Measurements from ENCODE around the gene RABL3. TPM values are rescaled to one million over a fixed set of nuclear protein-coding genes. Genes with fewer than 3 reads are reported as not detected.

RABL3 gene
- total and polyA plus RNA-seq, 2 of the 13 experiments (the other 11 are each of a cell fraction or from before 2014, with no cell fraction given) = 4.8 to 31.9 TPM

- ATAC-seq (no peak), DNase-seq (ENCODE audit: low spot score) (no peak), FAIRE-seq (no peak)
- H3K4me1 ChIP-seq (ENCODE audit: insufficient read depth, low read length) = no peaks in the 10 kb centered on the region
- no peak overlapping the region for H2AFZ ChIP-seq (ENCODE audit: low read length)
- CTCF ChIA-PET (ENCODE audit: low intra/inter-chr PET ratio, low total read pairs) = no interaction called here
- peaks cover 5 to 34% of the 10 kb centered on the region in 2 experiments; a peak in 4 of 5 replicates for H3K36me3 ChIP-seq (replicated peaks in 1 of 2; ENCODE audit: control insufficient read depth in 1 of 2, insufficient read depth in 2 of 2, low read length in 2 of 2)
- H3K9ac ChIP-seq (ENCODE audit: insufficient read depth, low read depth, low read length) = no peak overlapping the region
- BruUV-seq (replicated peaks) = no TSS peak
- intact Hi-C loops (cut with micrococcal nuclease; ENCODE audit: unreplicated experiment) (no loop called here), in situ Hi-C loops (cut with HindIII; ENCODE audit: extremely low pct_ligation_motif_present, low pct_unique_long_range_greater_than_20kb) (no loop called here)
- H3K27ac ChIP-seq (ENCODE audit: extremely low read length, insufficient read depth, low read length) = no peak overlapping the region
- POLR2A ChIA-PET = no interaction called here
- no peaks in the 10 kb centered on the region for H3K27me3 ChIP-seq (ENCODE audit: control insufficient read depth in 1 of 2, insufficient read depth in 2 of 2, low read length in 2 of 2)
- no peak for TF ChIP-seq HDAC1 (CRISPR knock-in tag; IDR thresholded peaks at IDR 0.05)
- no peak for TF ChIP-seq FOXC1 (CRISPR knock-in tag; IDR thresholded peaks at IDR 0.05; ENCODE audit: borderline replicate concordance)
- no peak for TF ChIP-seq MNT (IDR thresholded peaks at IDR 0.05)
- TF ChIP-seq BATF2 (CRISPR knock-in tag; IDR thresholded peaks at IDR 0.05) = no peak
- no peak for TF ChIP-seq ZFP90 (CRISPR knock-in tag; IDR thresholded peaks at IDR 0.05; ENCODE audit: borderline replicate concordance)
- no peak for TF ChIP-seq KAT8 (CRISPR knock-in tag; IDR thresholded peaks at IDR 0.05)
- no peak for TF ChIP-seq GFI1 (CRISPR knock-in tag; IDR thresholded peaks at IDR 0.05; ENCODE audit: borderline replicate concordance)
- TF ChIP-seq ZNF17 (CRISPR knock-in tag; IDR thresholded peaks at IDR 0.05) = no peak
- 98% methylated on average over 13 of the region's 13 CpGs for WGBS (ENCODE audit: low lambda C conversion rate)
- H3K4me2 ChIP-seq (ENCODE audit: low read depth, low read length) = no peak overlapping the region
- no peaks in the 10 kb centered on the region for H4K20me1 ChIP-seq (ENCODE audit: insufficient read depth, low read length)
- H3K79me2 ChIP-seq (ENCODE audit: insufficient read depth, low read length) = no peaks in the 10 kb centered on the region
- no peaks in the 10 kb centered on the region for H3K9me3 ChIP-seq (ENCODE audit: low read length)
- H3K4me3 ChIP-seq (replicated peaks in 1 of 3; ENCODE audit: insufficient read depth in 1 of 3, low read depth in 2 of 3, low read length in 3 of 3) = no peak overlapping the region
Measured at GRCh38 chr3:120780977-120781376, 38.7 kb upstream of the RABL3 start.

Data from HepG2 (cell line).